BLaER1 treated with 17β-estradiol and CSF1 and Interleukin-3, amounts not matched to agents 10 nM and 100 nM (cell line): ENCODE data around the gene CCSER2.

ENCODE experiments used
- H3K27ac ChIP-seq, 11 experiments: shearing (Covaris generic); formaldehyde crosslinking; 2 replicates each; pipeline ENCODE4 v1.8.1; 2022
- H3K27me3 ChIP-seq, 11 experiments: shearing (Covaris generic); formaldehyde crosslinking; 2 replicates each; pipeline ENCODE4 v1.8.1; 2022
- H3K36me3 ChIP-seq, 11 experiments: shearing (Covaris generic); formaldehyde crosslinking; 2 replicates each; pipeline ENCODE4 v1.8.1; 2022
- H3K4me1 ChIP-seq, 10 experiments: shearing (Covaris generic); formaldehyde crosslinking; 2 replicates each; pipeline ENCODE4 v1.8.1; 2022
- H3K4me2 ChIP-seq, 11 experiments: shearing (Covaris generic); formaldehyde crosslinking; 2 replicates each; pipeline ENCODE4 v1.8.1; 2022
- H3K4me3 ChIP-seq, 10 experiments: shearing (Covaris generic); formaldehyde crosslinking; 2 replicates each; pipeline ENCODE4 v1.8.1; 2022
- H3K9ac ChIP-seq, 11 experiments: shearing (Covaris generic); formaldehyde crosslinking; 2 replicates each; pipeline ENCODE4 v1.8.1; 2022
- H3K9me3 ChIP-seq, 11 experiments: shearing (Covaris generic); formaldehyde crosslinking; replicated peaks in 1 of 11; 2 replicates each; pipeline ENCODE4 v1.8.1; 2022
- H4K20me1 ChIP-seq, 11 experiments: shearing (Covaris generic); formaldehyde crosslinking; 2 replicates each; pipeline ENCODE4 v1.8.1; 2022
- Cebpa-rat ChIP-seq, 11 experiments: shearing (Covaris generic); IDR thresholded peaks; 2 replicates each; pipeline ENCODE4 v1.8.1; 2022

CCSER2 gene

DNA sequence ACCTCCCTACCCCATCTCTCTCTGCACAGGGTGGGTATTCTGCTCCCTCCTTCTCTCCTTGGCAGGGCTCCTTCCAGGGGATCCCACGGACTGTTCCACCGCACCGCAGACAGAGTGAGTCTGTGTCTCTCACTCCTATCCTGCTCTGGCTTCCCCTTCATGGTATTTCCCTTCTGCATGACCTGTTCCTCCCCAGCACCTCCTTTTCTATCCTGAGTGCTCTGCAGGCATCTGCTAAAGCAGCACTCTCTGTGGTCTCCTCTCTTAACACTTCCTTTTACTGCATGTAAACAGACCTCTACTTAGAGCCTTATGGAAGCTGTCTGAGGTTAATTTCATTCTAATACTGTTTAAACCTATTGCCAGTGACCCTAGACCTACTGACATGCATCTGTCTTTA, 171.5 kb downstream of the CCSER2 start:
- Histone ChIP-seq H3K4me1 (peaks cover 0 to 7% (median 0%) of the 10 kb centered on the region in 10 experiments; a peak in 5 of 20 replicates), H3K27me3 (no peaks in the 10 kb centered on the region), H3K36me3 (peaks cover 0 to 17% (median 5%) of the 10 kb centered on the region in 11 experiments; a peak in 9 of 22 replicates), H3K27ac (no peak overlapping the region), H3K9me3 (peaks cover 0 to 11% (median 0%) of the 10 kb centered on the region in 11 experiments; a peak in 4 of 22 replicates), H4K20me1 (no peaks in the 10 kb centered on the region; a peak in 1 of 22 replicates), H3K9ac (no peak overlapping the region), H3K4me2 (no peak overlapping the region), H3K4me3 (no peak overlapping the region)
- no peak for TF ChIP-seq Cebpa-rat (IDR thresholded peaks at IDR 0.05)

- Histone ChIP-seq H3K27ac (no peak overlapping the region), H3K4me1 (no peaks in the 10 kb centered on the region)
- TF ChIP-seq Cebpa-rat (IDR thresholded peaks at IDR 0.05): no peak
Measured at GRCh38 chr10:84510121-84510520, 181.7 kb downstream of the CCSER2 start.

DNA sequence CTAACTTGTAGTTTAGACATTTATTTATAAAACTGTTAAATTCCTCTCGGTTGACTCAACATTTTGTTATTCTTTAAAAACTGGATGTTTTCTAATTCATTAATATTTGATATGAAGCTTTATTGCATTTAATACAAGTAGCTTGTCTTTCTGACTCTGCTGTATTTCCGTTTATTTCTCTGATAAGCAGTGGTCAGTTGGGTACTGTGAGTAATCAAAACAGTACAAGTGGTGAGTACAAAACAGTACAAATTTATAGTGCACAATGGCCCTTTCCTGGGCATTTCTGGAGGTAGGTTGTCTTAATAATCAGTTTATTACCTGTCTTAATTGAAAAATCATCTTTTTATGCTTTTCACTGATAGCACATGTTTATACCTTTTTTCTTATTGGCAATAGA, 182.7 kb downstream of the CCSER2 start:
- Histone ChIP-seq H3K4me1 (no peaks in the 10 kb centered on the region), H3K36me3 (peaks cover 18 to 42% (median 28%) of the 10 kb centered on the region in 11 experiments), H3K9ac (no peak overlapping the region), H3K9me3 (no peaks in the 10 kb centered on the region), H3K27me3 (no peaks in the 10 kb centered on the region), H3K4me2 (no peak overlapping the region), H3K4me3 (no peak overlapping the region), H3K27ac (no peak overlapping the region), H4K20me1 (no peaks in the 10 kb centered on the region)
- TF ChIP-seq Cebpa-rat (IDR thresholded peaks at IDR 0.05): no peak

More at GRCh38 chr10:84510121-84510520, 181.7 kb downstream of the CCSER2 start:
- Histone ChIP-seq H3K36me3 (peaks cover 18 to 32% (median 19%) of the 10 kb centered on the region in 11 experiments), H4K20me1 (no peaks in the 10 kb centered on the region; a peak in 1 of 22 replicates), H3K4me3 (no peak overlapping the region), H3K9ac (no peak overlapping the region), H3K9me3 (no peaks in the 10 kb centered on the region), H3K27me3 (no peaks in the 10 kb centered on the region), H3K4me2 (no peak overlapping the region)

GRCh38 chr10:84511709-84512285, 183.4 kb downstream of the CCSER2 start:
- TF ChIP-seq Cebpa-rat (IDR thresholded peaks at IDR 0.05): no peak
- Histone ChIP-seq H3K9ac (no peak overlapping the region), H3K9me3 (no peaks in the 10 kb centered on the region), H3K27me3 (no peaks in the 10 kb centered on the region), H3K4me1 (no peaks in the 10 kb centered on the region), H3K36me3 (peaks cover 18 to 45% (median 28%) of the 10 kb centered on the region in 11 experiments), H3K27ac (no peak overlapping the region), H3K4me2 (no peak overlapping the region), H4K20me1 (no peaks in the 10 kb centered on the region), H3K4me3 (no peak overlapping the region)

GRCh38 chr10:84517554-84517953, 189.2 kb downstream of the CCSER2 start:
- Histone ChIP-seq H3K9me3 (no peaks in the 10 kb centered on the region), H3K4me2 (no peak overlapping the region), H3K27ac (no peak overlapping the region), H4K20me1 (no peaks in the 10 kb centered on the region), H3K4me1 (no peaks in the 10 kb centered on the region), H3K4me3 (no peak overlapping the region), H3K27me3 (no peaks in the 10 kb centered on the region), H3K9ac (no peak overlapping the region), H3K36me3 (peaks cover 18 to 35% (median 28%) of the 10 kb centered on the region in 11 experiments)
- no peak for TF ChIP-seq Cebpa-rat (IDR thresholded peaks at IDR 0.05)

GRCh38 chr10:84519235-84519634, 190.8 kb downstream of the CCSER2 start:
- Histone ChIP-seq H3K27ac (no peak overlapping the region), H3K9me3 (no peaks in the 10 kb centered on the region), H4K20me1 (no peaks in the 10 kb centered on the region), H3K4me3 (no peak overlapping the region), H3K4me2 (no peak overlapping the region), H3K4me1 (no peaks in the 10 kb centered on the region), H3K27me3 (no peaks in the 10 kb centered on the region), H3K36me3 (peaks cover 7 to 22% (median 15%) of the 10 kb centered on the region in 11 experiments), H3K9ac (no peak overlapping the region)
- TF ChIP-seq Cebpa-rat (IDR thresholded peaks at IDR 0.05): no peak

GRCh38 chr10:84521013-84521412, 192.6 kb downstream of the CCSER2 start:
- H3K27ac ChIP-seq: no peak overlapping the region
- peaks cover 0 to 11% (median 2%) of the 10 kb centered on the region in 11 experiments; a peak in 6 of 22 replicates for H3K36me3 ChIP-seq
- H3K4me3 ChIP-seq: no peak overlapping the region
- no peak for TF ChIP-seq Cebpa-rat (IDR thresholded peaks at IDR 0.05)
- peaks cover 11 to 13% (median 12%) of the 10 kb centered on the region in 11 experiments for H3K9me3 ChIP-seq
- H3K9ac ChIP-seq: no peak overlapping the region
- no peaks in the 10 kb centered on the region for H4K20me1 ChIP-seq
- no peaks in the 10 kb centered on the region for H3K27me3 ChIP-seq
- no peaks in the 10 kb centered on the region for H3K4me1 ChIP-seq
- no peak overlapping the region for H3K4me2 ChIP-seq

GRCh38 chr10:84521468-84521867, 193.1 kb downstream of the CCSER2 start:
- Histone ChIP-seq H3K27me3 (no peaks in the 10 kb centered on the region), H3K27ac (no peak overlapping the region), H3K9ac (no peak overlapping the region), H4K20me1 (no peaks in the 10 kb centered on the region), H3K9me3 (peaks cover 15 to 18% (median 16%) of the 10 kb centered on the region in 11 experiments), H3K4me3 (no peak overlapping the region), H3K4me1 (no peaks in the 10 kb centered on the region), H3K4me2 (no peak overlapping the region), H3K36me3 (peaks cover 0 to 7% (median 0%) of the 10 kb centered on the region in 11 experiments; a peak in 1 of 22 replicates)
- no peak for TF ChIP-seq Cebpa-rat (IDR thresholded peaks at IDR 0.05)

GRCh38 chr10:84522612-84523462, 194.4 kb downstream of the CCSER2 start:
- no peak overlapping the region for H3K9ac ChIP-seq

More at GRCh38 chr10:84522612-84523462, 194.4 kb downstream of the CCSER2 start:
- no peaks in the 10 kb centered on the region for H4K20me1 ChIP-seq
- H3K36me3 ChIP-seq: peaks cover 0 to 7% (median 0%) of the 10 kb centered on the region in 11 experiments; a peak in 1 of 22 replicates
- H3K4me2 ChIP-seq: no peak overlapping the region
- no peak overlapping the region for H3K27ac ChIP-seq
- no peaks in the 10 kb centered on the region for H3K4me1 ChIP-seq
- peaks cover 17 to 26% (median 19%) of the 10 kb centered on the region in 11 experiments for H3K9me3 ChIP-seq
- no peak overlapping the region for H3K4me3 ChIP-seq
- no peaks in the 10 kb centered on the region for H3K27me3 ChIP-seq
- TF ChIP-seq Cebpa-rat (IDR thresholded peaks at IDR 0.05): no peak
